Mucosa of descending colon (tissue), 3 donors: Measurements from ENCODE around the gene SPOCK1. TPM values are rescaled to one million over a fixed set of nuclear protein-coding genes. Genes with fewer than 3 reads are reported as not detected.

Experiments
- ATAC-seq: fragments of 200-7000 bp; cut with Tn5 transposase; one replicate; pipeline ENCODE4 v1.9.1; 2020; ENCODE audit warnings: mild to moderate bottlenecking, moderate library complexity
- DNase-seq, 3 donors: peaks; one replicate each; pipeline ENCODE4 v3.0.0-alpha.2; 2020
- H3K36me3 ChIP-seq: fragments of 200-600 bp; one replicate; pipeline ENCODE4 v1.8.0; 2021; ENCODE audit warnings: low read depth, mild to moderate bottlenecking
- H3K4me1 ChIP-seq: fragments of 200-600 bp; one replicate; pipeline ENCODE4 v1.8.0; 2021; ENCODE audit warnings: low read depth, mild to moderate bottlenecking
- H3K4me3 ChIP-seq: fragments of 200-600 bp; one replicate; pipeline ENCODE4 v1.8.0; 2021; ENCODE audit warnings: mild to moderate bottlenecking
- H3K9me3 ChIP-seq: fragments of 200-600 bp; one replicate; pipeline ENCODE4 v1.8.0; 2021; ENCODE audit warnings: mild to moderate bottlenecking
- intact Hi-C, 2 donors: fragments of 100-400 bp; cut with DNase I in 1 of 2; cut with micrococcal nuclease in 1 of 2; formaldehyde crosslinking; loops; one replicate each; pipeline versions ENCODE4 v1.11.0 to v1.11.1; 2022; cut with DNase I, micrococcal nuclease
- total RNA-seq, 3 donors: library from RNA; stranded (reverse); fragmentation: NEBNext Ultra II Directional in 2 of 3; extraction: Animal tissue kit (Norgen Biotek cat#: 25700) in 2 of 3; gene quantifications; one replicate each; pipeline versions ENCODE4 v1.2.1 to v1.2.4, GENCODE V29; 2021 to 2023
- TF ChIP-seq, protein P1 (sequence below): fragments of 200-600 bp; IDR thresholded peaks from one replicate; pipeline ENCODE4 v1.8.0; 2022; ENCODE audit warnings: antibody characterized with exemption, mild to moderate bottlenecking
- donor health status: DM: no; HTN: no; CAD: no; lungs with moderate emphysema.
- donor health status: DM: no; HTN: no; CAD: no.
- donor health status: DM: no; HTN: yes; CAD: no.

SPOCK1 gene
- total RNA-seq, 3 donors from 2014 or later, result 1.8 to 55.5 (median 7.9) TPM

- no peak overlapping the region for H3K4me3 ChIP-seq
- no peaks in the 10 kb centered on the region for H3K36me3 ChIP-seq
- ATAC-seq (no peak), DNase-seq (no peak)
- H3K9me3 ChIP-seq, result no peaks in the 10 kb centered on the region
- intact Hi-C loops, result no loop called here
- H3K4me1 ChIP-seq, result no peaks in the 10 kb centered on the region
- TF ChIP-seq, protein P1, sequence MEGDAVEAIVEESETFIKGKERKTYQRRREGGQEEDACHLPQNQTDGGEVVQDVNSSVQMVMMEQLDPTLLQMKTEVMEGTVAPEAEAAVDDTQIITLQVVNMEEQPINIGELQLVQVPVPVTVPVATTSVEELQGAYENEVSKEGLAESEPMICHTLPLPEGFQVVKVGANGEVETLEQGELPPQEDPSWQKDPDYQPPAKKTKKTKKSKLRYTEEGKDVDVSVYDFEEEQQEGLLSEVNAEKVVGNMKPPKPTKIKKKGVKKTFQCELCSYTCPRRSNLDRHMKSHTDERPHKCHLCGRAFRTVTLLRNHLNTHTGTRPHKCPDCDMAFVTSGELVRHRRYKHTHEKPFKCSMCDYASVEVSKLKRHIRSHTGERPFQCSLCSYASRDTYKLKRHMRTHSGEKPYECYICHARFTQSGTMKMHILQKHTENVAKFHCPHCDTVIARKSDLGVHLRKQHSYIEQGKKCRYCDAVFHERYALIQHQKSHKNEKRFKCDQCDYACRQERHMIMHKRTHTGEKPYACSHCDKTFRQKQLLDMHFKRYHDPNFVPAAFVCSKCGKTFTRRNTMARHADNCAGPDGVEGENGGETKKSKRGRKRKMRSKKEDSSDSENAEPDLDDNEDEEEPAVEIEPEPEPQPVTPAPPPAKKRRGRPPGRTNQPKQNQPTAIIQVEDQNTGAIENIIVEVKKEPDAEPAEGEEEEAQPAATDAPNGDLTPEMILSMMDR, result no peak
Measured at GRCh38 chr5:137200906-137201700, 298.0 kb downstream of the SPOCK1 start.

DNA sequence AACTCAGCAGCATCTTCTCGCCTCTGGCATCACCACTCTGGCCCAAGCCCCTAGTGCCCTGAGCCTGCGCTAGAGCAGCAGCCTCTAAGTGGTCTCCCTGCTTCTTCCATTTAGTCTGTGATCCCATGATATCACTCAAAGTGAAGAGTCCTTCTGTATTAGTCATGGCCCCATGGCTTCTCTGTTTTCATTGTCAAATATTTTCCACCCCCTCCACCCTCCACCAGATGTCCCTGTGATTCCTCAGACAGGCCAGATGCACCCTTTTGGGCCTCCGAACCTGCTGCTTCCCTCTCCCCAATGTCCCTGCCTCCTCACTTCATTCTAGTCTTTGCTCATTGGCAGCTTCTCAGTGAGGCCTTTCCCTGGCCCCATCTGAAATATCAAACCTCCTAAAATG is 299.2 kb downstream of the SPOCK1 start:
- TF ChIP-seq, protein P1, result no peak
- DNase-seq, result no peak
- H3K4me1 ChIP-seq, result no peaks in the 10 kb centered on the region
- intact Hi-C loops, result no loop called here
- H3K9me3 ChIP-seq, result no peaks in the 10 kb centered on the region
- H3K4me3 ChIP-seq, result no peak overlapping the region
- ATAC-seq, result no peak
- no peaks in the 10 kb centered on the region for H3K36me3 ChIP-seq

DNA sequence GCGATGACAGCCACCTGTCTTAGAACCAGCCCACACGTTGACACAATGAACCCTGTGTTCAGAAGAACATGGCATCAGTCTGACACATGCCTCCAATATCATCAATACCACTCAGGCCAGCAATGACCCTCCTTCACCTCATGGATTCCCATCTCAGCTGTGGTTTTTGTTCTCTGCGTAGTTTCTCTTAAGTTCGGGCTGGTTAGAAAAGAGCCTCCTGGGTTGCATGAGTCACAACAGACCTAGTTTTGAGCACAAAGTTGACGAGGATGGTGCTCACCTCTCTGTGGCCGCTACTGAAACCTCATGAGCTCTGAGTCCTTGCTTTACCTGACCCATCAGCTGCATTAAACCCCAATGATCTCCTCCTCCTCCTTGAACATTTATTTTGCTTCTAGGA is 299.9 kb downstream of the SPOCK1 start:
- no peaks in the 10 kb centered on the region for H3K36me3 ChIP-seq
- no peak overlapping the region for H3K4me3 ChIP-seq
- intact Hi-C loops, result no loop called here
- no peak for ATAC-seq
- no peaks in the 10 kb centered on the region for H3K4me1 ChIP-seq
- no peak for DNase-seq
- H3K9me3 ChIP-seq, result no peaks in the 10 kb centered on the region
- TF ChIP-seq, protein P1, result no peak

GRCh38 chr5:137195483-137195882 is 303.6 kb downstream of the SPOCK1 start:
- intact Hi-C loops, result no loop called here
- TF ChIP-seq, protein P1, result no peak
- Histone ChIP-seq H3K4me1 (no peaks in the 10 kb centered on the region), H3K9me3 (no peaks in the 10 kb centered on the region), H3K36me3 (no peaks in the 10 kb centered on the region), H3K4me3 (no peak overlapping the region)
- DNase-seq (no peak), ATAC-seq (no peak)

- H3K9me3 ChIP-seq, result no peaks in the 10 kb centered on the region
- ATAC-seq (no peak), DNase-seq (no peak)
- no peaks in the 10 kb centered on the region for H3K4me1 ChIP-seq
- intact Hi-C loops, result no loop called here
- no peak overlapping the region for H3K4me3 ChIP-seq
- TF ChIP-seq, protein P1, result no peak
- H3K36me3 ChIP-seq, result no peaks in the 10 kb centered on the region
Measured at GRCh38 chr5:137194300-137194699, 304.8 kb downstream of the SPOCK1 start.
